GM23338 (cell line): ENCODE data around the gene CHCT1. TPM values are rescaled to one million over a fixed set of nuclear protein-coding genes. Genes with fewer than 3 reads are reported as not detected.

ENCODE experiments used
- CREB1 ChIP-seq: fragments of 250-450 bp; sonication (Bioruptor Pico); IDR thresholded peaks from 2 replicates; pipeline ENCODE4 v1.5.0; 2020; ENCODE audit warnings: low read depth, mild to moderate bottlenecking, moderate library complexity
- EZH2 ChIP-seq: fragments of 200-600 bp; sonication (generic); IDR thresholded peaks from one replicate; pipeline ENCODE4 v1.8.0; 2017; ENCODE audit warnings: antibody characterized with exemption, mild to moderate bottlenecking, low read depth; ENCODE audit not compliant: unreplicated experiment
- NANOG ChIP-seq: IDR thresholded peaks from 2 replicates; pipeline ENCODE4 v1.6.1; 2016; ENCODE audit warnings: antibody characterized with exemption, borderline replicate concordance
- POLR2AphosphoS5 ChIP-seq: IDR thresholded peaks from 2 replicates; pipeline ENCODE4 v1.6.1; 2016; ENCODE audit warnings: antibody characterized with exemption, low read depth
- REST ChIP-seq: IDR thresholded peaks from one replicate; pipeline ENCODE4 v1.6.1; 2018; ENCODE audit warnings: antibody characterized with exemption; ENCODE audit not compliant: unreplicated experiment
- STAT1 ChIP-seq: IDR thresholded peaks from one replicate; pipeline ENCODE4 v1.6.1; 2016; ENCODE audit warnings: antibody characterized with exemption; ENCODE audit not compliant: unreplicated experiment
- ZNF114 ChIP-seq: fragments of 250-450 bp; sonication (Bioruptor Pico); IDR thresholded peaks from 2 replicates; pipeline ENCODE4 v1.5.0; 2020; ENCODE audit warnings: mild to moderate bottlenecking, moderate library complexity
- ZNF331 ChIP-seq: fragments of 250-450 bp; sonication (Bioruptor Pico); IDR thresholded peaks from 2 replicates; pipeline ENCODE4 v1.5.0; 2020; ENCODE audit warnings: low read depth, mild to moderate bottlenecking, moderate library complexity
- ZNF462 ChIP-seq: fragments of 250-450 bp; sonication (Bioruptor Pico); IDR thresholded peaks from 2 replicates; pipeline ENCODE4 v1.5.0; 2020; ENCODE audit warnings: mild to moderate bottlenecking, moderate library complexity
- polyA plus RNA-seq: library from polyadenylated mRNA; unstranded; fragments of >200 nt; fragmentation: Nextera tagmentation; extraction: Ambion mirVana; gene quantifications from 2 replicates; pipeline ENCODE4 v1.2.1, GENCODE V29; 2016
- total RNA-seq: library from RNA; depleted of rRNA; stranded (reverse); fragments of >200 nt; shearing (Covaris generic); gene quantifications from 2 replicates; pipeline ENCODE4 v1.2.3, GENCODE V29; 2014

CHCT1 gene
- total and polyA plus RNA-seq, 2 experiments from 2014 or later: 0.61 TPM; not detected in 1

- TF ChIP-seq ZNF462 (CRISPR knock-in tag): no peak
- no peak for TF ChIP-seq EZH2
- TF ChIP-seq POLR2AphosphoS5: no peak
- TF ChIP-seq CREB1: no peak
- no peak for TF ChIP-seq ZNF114
- TF ChIP-seq NANOG: no peak
- no peak for TF ChIP-seq STAT1
- TF ChIP-seq ZNF331 (CRISPR knock-in tag): no peak
- no peak for TF ChIP-seq REST
These were observed 34.6 kb upstream of the CHCT1 start (continued) for GRCh38 chr17:60387666-60388065.
